Gastrocnemius medialis (tissue), 4 donors: ENCODE data around the gene MCF2L.

Experiments
- CTCF ChIP-seq, 5 experiments: fragments of 450-650 bp in 3 of 5; fragments of 200-600 bp in 2 of 5; sonication (generic) in 2 of 5; IDR thresholded peaks in 4 of 5; conservative IDR thresholded peaks in 1 of 5; 1 replicate in 4 of 5; 2 replicates in 1 of 5; pipeline ENCODE4 v1.5.1; 2016 to 2019; ENCODE audit warnings: antibody characterized with exemption in 5 of 5, mild to moderate bottlenecking in 3 of 5, moderate library complexity in 3 of 5
- POLR2A ChIP-seq, 2 donors: fragments of 450-650 bp; IDR thresholded peaks; one replicate each; pipeline ENCODE4 v1.6.1; 2017; ENCODE audit warnings: antibody characterized with exemption in 2 of 2, mild to moderate bottlenecking in 2 of 2, moderate library complexity in 2 of 2

GRCh38 chr13:113129480-113129879 lies 160.5 kb downstream of the MCF2L start:
- TF ChIP-seq CTCF (IDR thresholded peaks at IDR 0.05 in 4 of 5, conservative IDR thresholded peaks at IDR 0.05 in 1 of 5) (no peak), POLR2A (IDR thresholded peaks at IDR 0.05) (no peak)
